Endodermal cell (in vitro differentiated cells): Measurements from ENCODE around the gene HNRNPM. TPM values are rescaled to one million over a fixed set of nuclear protein-coding genes. Genes with fewer than 3 reads are reported as not detected.

Experiments
- DNase-seq: peaks from one replicate; pipeline ENCODE4 v3.0.0-alpha.2; 2017
- H3K27ac ChIP-seq: 2 replicates; pipeline ENCODE4 v1.5.1; 2013; ENCODE audit warnings: mild to moderate bottlenecking, low read depth, low read length, moderate library complexity
- H3K27me3 ChIP-seq: 2 replicates; pipeline ENCODE4 v1.6.1; 2013; ENCODE audit warnings: mild to moderate bottlenecking, low read length, moderate library complexity; ENCODE audit not compliant: insufficient read depth, control insufficient read depth, poor library complexity, severe bottlenecking
- H3K36me3 ChIP-seq: 2 replicates; pipeline ENCODE4 v1.7.0; 2013; ENCODE audit warnings: mild to moderate bottlenecking, low read length, moderate library complexity; ENCODE audit not compliant: control insufficient read depth, insufficient read depth
- H3K4me1 ChIP-seq: one replicate; pipeline ENCODE4 v1.7.0; 2013; ENCODE audit warnings: low read length; ENCODE audit not compliant: control insufficient read depth, insufficient read depth
- H3K4me3 ChIP-seq: 2 replicates; pipeline ENCODE4 v1.5.1; 2013; ENCODE audit warnings: mild to moderate bottlenecking, low read length, moderate library complexity
- H3K9ac ChIP-seq: 2 replicates; pipeline ENCODE4 v1.6.1; 2013; ENCODE audit warnings: mild to moderate bottlenecking, low read length, moderate library complexity; ENCODE audit not compliant: poor library complexity, severe bottlenecking; ENCODE audit errors: extremely low read depth
- H3K9me3 ChIP-seq: 2 replicates; pipeline ENCODE4 v1.6.1; 2013; ENCODE audit warnings: mild to moderate bottlenecking, low read length, moderate library complexity; ENCODE audit not compliant: control insufficient read depth
- H3K27ac Mint-ChIP-seq: 2 replicates; pipeline ENCODE4 v1.8.0; 2020; ENCODE audit warnings: mixed read lengths
- H3K27me3 Mint-ChIP-seq: 2 replicates; pipeline ENCODE4 v1.8.0; 2021; ENCODE audit warnings: mild to moderate bottlenecking, mixed read lengths; ENCODE audit not compliant: insufficient read depth
- H3K36me3 Mint-ChIP-seq: 2 replicates; pipeline ENCODE4 v1.8.0; 2020; ENCODE audit warnings: low read depth, mixed read lengths
- H3K4me1 Mint-ChIP-seq: 2 replicates; pipeline ENCODE4 v1.8.0; 2020; ENCODE audit warnings: mixed read lengths
- H3K4me3 Mint-ChIP-seq: 2 replicates; pipeline ENCODE4 v1.8.0; 2020; ENCODE audit warnings: mild to moderate bottlenecking, moderate library complexity, mixed read lengths
- H3K9me3 Mint-ChIP-seq: 2 replicates; pipeline ENCODE4 v1.8.0; 2020; ENCODE audit warnings: mild to moderate bottlenecking, mixed read lengths
- WGBS, 2 experiments: methylation state at CpG; one replicate each; pipeline versions ENCODE4 v1.1.5 to v1.1.7; 2013; ENCODE audit warnings: missing lambda C conversion rate in 2 of 2, mixed read lengths in 1 of 2; ENCODE audit not compliant: insufficient coverage in 1 of 2, insufficient read length in 1 of 2; 5-methylcytosine and 5-hydroxymethylcytosine counted together
- total RNA-seq, 2 donors: library from RNA; stranded (reverse); fragmentation: NEBNext Ultra II Directional in 1 of 2; extraction: Animal tissue kit (Norgen Biotek cat#: 25700) in 1 of 2; gene quantifications; 2 replicates in 1 of 2; 3 replicates in 1 of 2; pipeline ENCODE4 v1.2.1, GENCODE V29; 2021
- TF ChIP-seq, protein P1 (sequence below): fragments of 200-600 bp; sonication (generic); conservative IDR thresholded peaks from 2 replicates; pipeline ENCODE4 v1.5.0; 2021; ENCODE audit warnings: antibody characterized with exemption, mild to moderate bottlenecking

Gene HNRNPM
- total RNA-seq, 2 donors from 2014 or later = 271 to 370 TPM

- peak overlapping the region; percentile 94 for H3K27ac Mint-ChIP-seq
- H3K4me3 Mint-ChIP-seq = peak overlapping the region; percentile 95
- DNase-seq = peak; percentile 67
- 0% methylated on average over 13 to 45 of the region's 45 CpGs for WGBS, 2 experiments
- peak overlapping the region; percentile 99 for H3K9ac ChIP-seq
- peaks cover 2% of the 10 kb centered on the region for H3K4me1 ChIP-seq
- peak overlapping the region; percentile 97 for H3K27ac ChIP-seq
- H3K36me3 ChIP-seq = peaks cover 21% of the 10 kb centered on the region
- peaks cover 31% of the 10 kb centered on the region for H3K36me3 Mint-ChIP-seq
- no peaks in the 10 kb centered on the region for H3K27me3 Mint-ChIP-seq
- no peaks in the 10 kb centered on the region for H3K9me3 ChIP-seq
- no peaks in the 10 kb centered on the region for H3K9me3 Mint-ChIP-seq
- peak overlapping the region; percentile 96 for H3K4me3 ChIP-seq
- no peaks in the 10 kb centered on the region for H3K27me3 ChIP-seq
- peaks cover 39% of the 10 kb centered on the region for H3K4me1 Mint-ChIP-seq
- TF ChIP-seq, protein P1, sequence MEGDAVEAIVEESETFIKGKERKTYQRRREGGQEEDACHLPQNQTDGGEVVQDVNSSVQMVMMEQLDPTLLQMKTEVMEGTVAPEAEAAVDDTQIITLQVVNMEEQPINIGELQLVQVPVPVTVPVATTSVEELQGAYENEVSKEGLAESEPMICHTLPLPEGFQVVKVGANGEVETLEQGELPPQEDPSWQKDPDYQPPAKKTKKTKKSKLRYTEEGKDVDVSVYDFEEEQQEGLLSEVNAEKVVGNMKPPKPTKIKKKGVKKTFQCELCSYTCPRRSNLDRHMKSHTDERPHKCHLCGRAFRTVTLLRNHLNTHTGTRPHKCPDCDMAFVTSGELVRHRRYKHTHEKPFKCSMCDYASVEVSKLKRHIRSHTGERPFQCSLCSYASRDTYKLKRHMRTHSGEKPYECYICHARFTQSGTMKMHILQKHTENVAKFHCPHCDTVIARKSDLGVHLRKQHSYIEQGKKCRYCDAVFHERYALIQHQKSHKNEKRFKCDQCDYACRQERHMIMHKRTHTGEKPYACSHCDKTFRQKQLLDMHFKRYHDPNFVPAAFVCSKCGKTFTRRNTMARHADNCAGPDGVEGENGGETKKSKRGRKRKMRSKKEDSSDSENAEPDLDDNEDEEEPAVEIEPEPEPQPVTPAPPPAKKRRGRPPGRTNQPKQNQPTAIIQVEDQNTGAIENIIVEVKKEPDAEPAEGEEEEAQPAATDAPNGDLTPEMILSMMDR = no peak
Measured at GRCh38 chr19:8445488-8446001, 770 bp downstream of the HNRNPM start.

GRCh38 chr19:8446061-8446709 is 1.4 kb downstream of the HNRNPM start:
- peak overlapping the region; percentile 94 for H3K27ac Mint-ChIP-seq
- H3K9me3 Mint-ChIP-seq = no peaks in the 10 kb centered on the region
- TF ChIP-seq, protein P1 = no peak
- H3K36me3 Mint-ChIP-seq = peaks cover 32% of the 10 kb centered on the region
- H3K4me1 Mint-ChIP-seq = peaks cover 41% of the 10 kb centered on the region
- H3K27me3 Mint-ChIP-seq = no peaks in the 10 kb centered on the region
- WGBS, 2 experiments = 34 to 38% methylated on average over 11 to 16 of the region's 16 CpGs
- Histone ChIP-seq H3K27ac (no peak overlapping the region), H3K4me1 (peaks cover 2% of the 10 kb centered on the region), H3K9me3 (no peaks in the 10 kb centered on the region), H3K36me3 (peaks cover 21% of the 10 kb centered on the region), H3K27me3 (no peaks in the 10 kb centered on the region), H3K4me3 (peak overlapping the region; percentile 96), H3K9ac (peak overlapping the region; percentile 99)
- no peak for DNase-seq
- peak overlapping the region; percentile 95 for H3K4me3 Mint-ChIP-seq

DNA sequence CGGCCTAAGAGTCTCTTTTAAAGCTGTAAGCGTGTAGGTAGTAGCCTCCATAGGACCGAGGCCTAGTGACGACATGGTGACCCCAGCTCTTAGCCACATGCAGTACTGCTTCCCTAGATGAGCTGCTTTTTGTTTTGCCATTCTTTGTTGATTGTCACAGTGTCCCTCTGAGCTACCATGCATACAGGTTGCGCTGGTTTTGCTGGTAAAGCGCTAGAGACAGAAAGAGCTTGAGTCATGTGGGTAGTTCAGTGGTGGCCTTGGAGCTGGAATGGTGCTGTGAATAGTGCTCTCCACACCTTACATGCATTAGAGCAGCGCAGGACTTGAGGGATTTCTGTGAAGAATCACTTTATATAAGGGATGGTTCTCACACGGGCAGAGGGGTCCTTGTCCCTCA is 5.1 kb downstream of the HNRNPM start:
- Mint-ChIP-seq H3K4me1 (peaks cover 69% of the 10 kb centered on the region), H3K9me3 (no peaks in the 10 kb centered on the region), H3K27ac (peak overlapping the region; percentile 92), H3K4me3 (peak overlapping the region; percentile 30), H3K36me3 (peaks cover 55% of the 10 kb centered on the region), H3K27me3 (no peaks in the 10 kb centered on the region)
- peak; percentile 63 for DNase-seq
- Histone ChIP-seq H3K36me3 (peaks cover 41% of the 10 kb centered on the region), H3K4me1 (peaks cover 9% of the 10 kb centered on the region), H3K9me3 (no peaks in the 10 kb centered on the region), H3K27ac (no peak overlapping the region), H3K4me3 (peak overlapping the region; percentile 13), H3K27me3 (no peaks in the 10 kb centered on the region), H3K9ac (peak overlapping the region; percentile 31)
- WGBS, 2 experiments = 79 to 84% methylated on average over 5 to 7 of the region's 8 CpGs
- TF ChIP-seq, protein P1 = no peak
